ENCODE measurements around the gene FRMD1. TPM values are rescaled to one million over a fixed set of nuclear protein-coding genes. Genes with fewer than 3 reads are reported as not detected.

The FRMD1 gene
- total RNA-seq, 1 experiment from 2014 or later, result not detected

GRCh38 chr6:168106633-168107005, 27.6 kb upstream of the FRMD1 start:
- Histone ChIP-seq H3K4me1 (ENCODE audit: low read length) (no peaks in the 10 kb centered on the region), H4K20me1 (ENCODE audit: insufficient read depth, low read depth, low read length) (no peaks in the 10 kb centered on the region), H3K9me2 (replicated peaks; ENCODE audit: insufficient read depth, low read length) (no peaks in the 10 kb centered on the region), H3K4me3 (ENCODE audit: low read length) (no peak overlapping the region), H3K79me2 (ENCODE audit: low read length) (no peaks in the 10 kb centered on the region), H3K9ac (ENCODE audit: low read length) (no peak overlapping the region), H3K9me3 (ENCODE audit: low read length) (no peaks in the 10 kb centered on the region), H3K27me3 (ENCODE audit: low read length) (no peaks in the 10 kb centered on the region), H3K27ac (ENCODE audit: low read length) (no peak overlapping the region), H2AFZ (ENCODE audit: low read length) (no peak overlapping the region), H3K4me2 (ENCODE audit: low read depth, low read length, poor library complexity, severe bottlenecking) (no peak overlapping the region), H3K36me3 (ENCODE audit: insufficient read depth, low read length) (no peaks in the 10 kb centered on the region)
- no peak for DNase-seq

- H3K27me3 ChIP-seq (ENCODE audit: low read length), result no peaks in the 10 kb centered on the region
- no peak overlapping the region for H2AFZ ChIP-seq (ENCODE audit: low read length)
- no peaks in the 10 kb centered on the region for H3K79me2 ChIP-seq (ENCODE audit: low read length)
- H3K4me2 ChIP-seq (ENCODE audit: low read depth, low read length, poor library complexity, severe bottlenecking), result no peak overlapping the region
- H3K4me1 ChIP-seq (ENCODE audit: low read length), result no peaks in the 10 kb centered on the region
- no peak for DNase-seq
- no peak overlapping the region for H3K27ac ChIP-seq (ENCODE audit: low read length)
- no peaks in the 10 kb centered on the region for H3K9me3 ChIP-seq (ENCODE audit: low read length)
- H4K20me1 ChIP-seq (ENCODE audit: insufficient read depth, low read depth, low read length), result no peaks in the 10 kb centered on the region
- H3K9ac ChIP-seq (ENCODE audit: low read length), result no peak overlapping the region
- H3K9me2 ChIP-seq (replicated peaks; ENCODE audit: insufficient read depth, low read length), result no peaks in the 10 kb centered on the region
- no peaks in the 10 kb centered on the region for H3K36me3 ChIP-seq (ENCODE audit: insufficient read depth, low read length)
- no peak overlapping the region for H3K4me3 ChIP-seq (ENCODE audit: low read length)
Measured at GRCh38 chr6:168105813-168106632, 27.0 kb upstream of the FRMD1 start.

- H3K9me2 ChIP-seq (replicated peaks; ENCODE audit: insufficient read depth, low read length), result no peaks in the 10 kb centered on the region
- H3K4me1 ChIP-seq (ENCODE audit: low read length), result no peaks in the 10 kb centered on the region
- H2AFZ ChIP-seq (ENCODE audit: low read length), result no peak overlapping the region
- H3K27me3 ChIP-seq (ENCODE audit: low read length), result no peaks in the 10 kb centered on the region
- H3K9me3 ChIP-seq (ENCODE audit: low read length), result no peaks in the 10 kb centered on the region
- no peaks in the 10 kb centered on the region for H4K20me1 ChIP-seq (ENCODE audit: insufficient read depth, low read depth, low read length)
- DNase-seq, result no peak
- no peak overlapping the region for H3K27ac ChIP-seq (ENCODE audit: low read length)
- H3K36me3 ChIP-seq (ENCODE audit: insufficient read depth, low read length), result no peaks in the 10 kb centered on the region
- no peak overlapping the region for H3K4me3 ChIP-seq (ENCODE audit: low read length)
- H3K79me2 ChIP-seq (ENCODE audit: low read length), result no peaks in the 10 kb centered on the region
- no peak overlapping the region for H3K4me2 ChIP-seq (ENCODE audit: low read depth, low read length, poor library complexity, severe bottlenecking)
- H3K9ac ChIP-seq (ENCODE audit: low read length), result no peak overlapping the region
Measured at GRCh38 chr6:168104636-168105035, 25.6 kb upstream of the FRMD1 start.

GRCh38 chr6:168103050-168103830, 24.2 kb upstream of the FRMD1 start:
- Histone ChIP-seq H3K9me2 (replicated peaks; ENCODE audit: insufficient read depth, low read length) (no peaks in the 10 kb centered on the region), H4K20me1 (ENCODE audit: insufficient read depth, low read depth, low read length) (no peaks in the 10 kb centered on the region), H3K27me3 (ENCODE audit: low read length) (no peaks in the 10 kb centered on the region), H3K4me3 (ENCODE audit: low read length) (no peak overlapping the region), H3K27ac (ENCODE audit: low read length) (no peak overlapping the region), H3K4me1 (ENCODE audit: low read length) (no peaks in the 10 kb centered on the region), H2AFZ (ENCODE audit: low read length) (no peak overlapping the region), H3K4me2 (ENCODE audit: low read depth, low read length, poor library complexity, severe bottlenecking) (no peak overlapping the region), H3K9ac (ENCODE audit: low read length) (no peak overlapping the region), H3K9me3 (ENCODE audit: low read length) (no peaks in the 10 kb centered on the region), H3K36me3 (ENCODE audit: insufficient read depth, low read length) (no peaks in the 10 kb centered on the region), H3K79me2 (ENCODE audit: low read length) (no peaks in the 10 kb centered on the region)
- DNase-seq, result no peak

GRCh38 chr6:168102315-168102985, 23.4 kb upstream of the FRMD1 start:
- Histone ChIP-seq H4K20me1 (ENCODE audit: insufficient read depth, low read depth, low read length) (no peaks in the 10 kb centered on the region), H3K36me3 (ENCODE audit: insufficient read depth, low read length) (no peaks in the 10 kb centered on the region), H3K4me2 (ENCODE audit: low read depth, low read length, poor library complexity, severe bottlenecking) (no peak overlapping the region), H3K4me1 (ENCODE audit: low read length) (no peaks in the 10 kb centered on the region), H3K27ac (ENCODE audit: low read length) (no peak overlapping the region), H3K4me3 (ENCODE audit: low read length) (no peak overlapping the region), H2AFZ (ENCODE audit: low read length) (no peak overlapping the region), H3K79me2 (ENCODE audit: low read length) (no peaks in the 10 kb centered on the region), H3K9me3 (ENCODE audit: low read length) (no peaks in the 10 kb centered on the region), H3K27me3 (ENCODE audit: low read length) (no peaks in the 10 kb centered on the region), H3K9ac (ENCODE audit: low read length) (no peak overlapping the region), H3K9me2 (replicated peaks; ENCODE audit: insufficient read depth, low read length) (no peaks in the 10 kb centered on the region)
- no peak for DNase-seq

GRCh38 chr6:168101590-168102314, 22.7 kb upstream of the FRMD1 start:
- Histone ChIP-seq H3K4me2 (ENCODE audit: low read depth, low read length, poor library complexity, severe bottlenecking) (no peak overlapping the region), H3K9me3 (ENCODE audit: low read length) (no peaks in the 10 kb centered on the region), H4K20me1 (ENCODE audit: insufficient read depth, low read depth, low read length) (no peaks in the 10 kb centered on the region), H3K27me3 (ENCODE audit: low read length) (no peaks in the 10 kb centered on the region), H3K36me3 (ENCODE audit: insufficient read depth, low read length) (no peaks in the 10 kb centered on the region), H2AFZ (ENCODE audit: low read length) (no peak overlapping the region), H3K79me2 (ENCODE audit: low read length) (no peaks in the 10 kb centered on the region), H3K27ac (ENCODE audit: low read length) (no peak overlapping the region), H3K9me2 (replicated peaks; ENCODE audit: insufficient read depth, low read length) (no peaks in the 10 kb centered on the region), H3K4me3 (ENCODE audit: low read length) (no peak overlapping the region), H3K9ac (ENCODE audit: low read length) (no peak overlapping the region), H3K4me1 (ENCODE audit: low read length) (no peaks in the 10 kb centered on the region)
- no peak for DNase-seq

- H3K9ac ChIP-seq (ENCODE audit: low read length), result no peak overlapping the region
- no peaks in the 10 kb centered on the region for H3K9me3 ChIP-seq (ENCODE audit: low read length)
- no peak overlapping the region for H2AFZ ChIP-seq (ENCODE audit: low read length)
- H3K4me2 ChIP-seq (ENCODE audit: low read depth, low read length, poor library complexity, severe bottlenecking), result no peak overlapping the region
- no peak for DNase-seq
- no peak overlapping the region for H3K27ac ChIP-seq (ENCODE audit: low read length)
- H3K4me3 ChIP-seq (ENCODE audit: low read length), result no peak overlapping the region
- H3K4me1 ChIP-seq (ENCODE audit: low read length), result no peaks in the 10 kb centered on the region
- H3K27me3 ChIP-seq (ENCODE audit: low read length), result no peaks in the 10 kb centered on the region
- no peaks in the 10 kb centered on the region for H3K9me2 ChIP-seq (replicated peaks; ENCODE audit: insufficient read depth, low read length)
- no peaks in the 10 kb centered on the region for H4K20me1 ChIP-seq (ENCODE audit: insufficient read depth, low read depth, low read length)
- no peaks in the 10 kb centered on the region for H3K79me2 ChIP-seq (ENCODE audit: low read length)
- no peaks in the 10 kb centered on the region for H3K36me3 ChIP-seq (ENCODE audit: insufficient read depth, low read length)
Measured at GRCh38 chr6:168100803-168101589, 22.0 kb upstream of the FRMD1 start.

Measured in Karpas-422 (cell line).